Thymus (tissue), 11 donors: ENCODE results near the gene SERPINI1. TPM values are rescaled to one million over a fixed set of nuclear protein-coding genes. Genes with fewer than 3 reads are reported as not detected.

Experiments
- DNase-seq, 9 donors: peaks; one replicate each; pipeline ENCODE4 v3.0.0-alpha.2; 2013; ENCODE audit warnings: low spot score in 9 of 9, low read depth in 6 of 9, missing footprints in 1 of 9
- H3K27ac ChIP-seq, 2 donors: one replicate each; pipeline ENCODE4 v1.5.1; 2013; ENCODE audit warnings: control low read depth in 1 of 2, low read depth in 1 of 2, low read length in 1 of 2, mild to moderate bottlenecking in 1 of 2, moderate library complexity in 1 of 2
- H3K27me3 ChIP-seq, 2 donors: one replicate each; pipeline ENCODE4 v1.5.1; 2013; ENCODE audit warnings: low read length in 1 of 2; ENCODE audit not compliant: control insufficient read depth in 2 of 2, insufficient read depth in 1 of 2
- H3K36me3 ChIP-seq, 2 donors: one replicate each; pipeline ENCODE4 v1.5.1; 2013; ENCODE audit warnings: low read length in 1 of 2, mild to moderate bottlenecking in 1 of 2, moderate library complexity in 1 of 2; ENCODE audit not compliant: control insufficient read depth in 2 of 2, insufficient read depth in 2 of 2
- H3K4me1 ChIP-seq, 2 donors: one replicate each; pipeline ENCODE4 v1.5.1; 2013; ENCODE audit warnings: low read length in 2 of 2; ENCODE audit not compliant: control insufficient read depth in 2 of 2, insufficient read depth in 2 of 2
- H3K4me3 ChIP-seq, 2 donors: one replicate each; pipeline ENCODE4 v1.5.1; 2013; ENCODE audit warnings: low read length in 2 of 2, control low read depth in 1 of 2, mild to moderate bottlenecking in 1 of 2
- H3K9me3 ChIP-seq, 2 donors: one replicate each; pipeline ENCODE4 v1.5.1; 2013; ENCODE audit warnings: low read length in 1 of 2, mild to moderate bottlenecking in 1 of 2; ENCODE audit not compliant: control insufficient read depth in 2 of 2, insufficient read depth in 1 of 2
- WGBS: extraction: QIAGEN DNeasy Blood & Tissue Kit; methylation state at CpG from one replicate; pipeline ENCODE4 v1.1.7; 2013; 5-methylcytosine and 5-hydroxymethylcytosine counted together
- polyA plus RNA-seq: library from polyadenylated mRNA; stranded (reverse); fragments of 200-250 nt; gene quantifications from one replicate; pipeline ENCODE4 v1.2.3, GENCODE V29; 2013
- total RNA-seq: library from RNA; stranded (reverse); fragments of 120-200 nt; gene quantifications from one replicate; pipeline ENCODE4 v1.2.4, GENCODE V29; 2013
- donor health status: healthy.

SERPINI1 gene
- total and polyA plus RNA-seq, 2 donors = 8.5 to 11.7 TPM

DNA sequence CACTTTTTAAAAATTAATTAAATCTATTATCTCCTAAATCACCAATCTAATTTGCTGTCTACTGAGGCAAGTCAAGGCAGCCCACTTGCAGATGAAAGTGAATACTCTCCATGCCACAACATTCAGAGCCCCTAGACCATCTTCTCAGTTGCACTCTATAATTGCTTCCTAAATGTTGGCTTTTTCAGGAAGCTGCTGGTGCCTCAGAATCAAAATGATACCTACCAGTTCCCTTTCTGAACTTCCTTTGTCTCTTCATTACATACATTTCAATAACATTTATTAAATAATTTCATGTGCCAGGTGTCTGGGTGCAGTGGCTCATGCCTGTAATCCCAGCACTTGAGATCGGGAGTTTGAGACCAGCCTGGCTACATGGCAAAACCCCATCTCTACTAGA is 124.1 kb downstream of the SERPINI1 start:
- H3K9me3 ChIP-seq = peaks cover 0 to 3% of the 10 kb centered on the region in 2 donors
- H3K36me3 ChIP-seq = no peaks in the 10 kb centered on the region
- no peaks in the 10 kb centered on the region for H3K27me3 ChIP-seq
- WGBS = 92% methylated on average over 1 of the region's 1 CpG
- no peak overlapping the region for H3K4me3 ChIP-seq
- H3K27ac ChIP-seq = no peak overlapping the region
- no peaks in the 10 kb centered on the region for H3K4me1 ChIP-seq
- peak in 1 of 9 donors; percentile 13 for DNase-seq

GRCh38 chr3:167861649-167862048 is 126.1 kb downstream of the SERPINI1 start:
- Histone ChIP-seq H3K4me1 (no peaks in the 10 kb centered on the region), H3K27me3 (no peaks in the 10 kb centered on the region), H3K27ac (no peak overlapping the region), H3K4me3 (no peak overlapping the region), H3K9me3 (peaks cover 0 to 3% of the 10 kb centered on the region in 2 donors), H3K36me3 (no peaks in the 10 kb centered on the region)
- no peak for DNase-seq
- WGBS = 60% methylated on average over 3 of the region's 3 CpGs

DNA sequence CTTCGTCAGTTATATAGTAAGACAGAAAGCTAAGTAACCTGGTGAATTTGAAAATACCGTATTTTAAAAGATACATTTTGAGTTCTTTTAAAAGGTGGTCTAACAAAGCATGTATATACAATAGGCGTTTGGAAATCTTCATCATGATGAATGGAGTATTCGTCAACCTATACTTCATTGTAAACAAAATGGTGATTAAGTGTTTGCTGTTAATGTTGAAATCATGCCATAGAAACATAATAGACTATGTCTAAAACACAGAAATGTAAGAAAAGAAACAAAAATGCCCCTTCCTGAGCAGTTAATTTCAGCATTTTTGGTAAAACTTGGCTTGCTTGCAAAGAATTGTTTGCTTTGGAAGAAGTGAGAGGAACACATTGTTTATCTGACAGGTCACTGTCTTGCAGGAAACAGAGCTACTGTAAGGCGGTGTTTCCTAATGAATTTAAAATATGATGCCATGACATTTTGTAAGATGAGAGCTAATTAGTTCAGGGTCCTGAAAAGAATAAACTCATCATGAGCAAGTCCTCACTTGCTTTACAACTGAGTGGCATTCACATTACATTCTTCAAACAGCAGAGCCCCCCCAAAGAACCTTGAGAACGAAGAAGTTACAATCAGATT is 126.7 kb downstream of the SERPINI1 start:
- WGBS = 91% methylated on average over 6 of the region's 6 CpGs
- DNase-seq = no peak
- no peak overlapping the region for H3K4me3 ChIP-seq
- no peaks in the 10 kb centered on the region for H3K27me3 ChIP-seq
- H3K9me3 ChIP-seq = peaks cover 0 to 3% of the 10 kb centered on the region in 2 donors
- H3K4me1 ChIP-seq = no peaks in the 10 kb centered on the region
- no peaks in the 10 kb centered on the region for H3K36me3 ChIP-seq
- no peak overlapping the region for H3K27ac ChIP-seq

- Histone ChIP-seq H3K27ac (no peak overlapping the region), H3K27me3 (no peaks in the 10 kb centered on the region), H3K4me1 (no peaks in the 10 kb centered on the region), H3K9me3 (peaks cover 0 to 3% of the 10 kb centered on the region in 2 donors), H3K36me3 (no peaks in the 10 kb centered on the region), H3K4me3 (no peak overlapping the region)
- whole genome bisulfite sequencing = 75% methylated on average over 9 of the region's 9 CpGs
- DNase-seq = no peak
Observed at GRCh38 chr3:167863811-167864551, 128.5 kb downstream of the SERPINI1 start.

GRCh38 chr3:167864552-167864874 is 129.0 kb downstream of the SERPINI1 start:
- H3K27ac ChIP-seq = no peak overlapping the region
- H3K27me3 ChIP-seq = no peaks in the 10 kb centered on the region
- no peak for DNase-seq
- peaks cover 0 to 3% of the 10 kb centered on the region in 2 donors for H3K9me3 ChIP-seq
- WGBS = 92% methylated on average over 1 of the region's 1 CpG
- no peaks in the 10 kb centered on the region for H3K4me1 ChIP-seq
- no peaks in the 10 kb centered on the region for H3K36me3 ChIP-seq
- no peak overlapping the region for H3K4me3 ChIP-seq

GRCh38 chr3:167866331-167866730 is 130.8 kb downstream of the SERPINI1 start:
- WGBS = 95% methylated on average over 1 of the region's 1 CpG
- no peaks in the 10 kb centered on the region for H3K27me3 ChIP-seq
- H3K4me3 ChIP-seq = no peak overlapping the region
- H3K9me3 ChIP-seq = peaks cover 0 to 3% of the 10 kb centered on the region in 2 donors
- DNase-seq = no peak
- H3K36me3 ChIP-seq = no peaks in the 10 kb centered on the region
- no peaks in the 10 kb centered on the region for H3K4me1 ChIP-seq
- no peak overlapping the region for H3K27ac ChIP-seq

- Histone ChIP-seq H3K4me3 (no peak overlapping the region), H3K27ac (no peak overlapping the region), H3K27me3 (no peaks in the 10 kb centered on the region), H3K36me3 (no peaks in the 10 kb centered on the region), H3K4me1 (no peaks in the 10 kb centered on the region), H3K9me3 (peaks cover 0 to 3% of the 10 kb centered on the region in 2 donors)
- 91% methylated on average over 1 of the region's 1 CpG for WGBS
- no peak for DNase-seq
Observed at GRCh38 chr3:167867981-167868380, 132.5 kb downstream of the SERPINI1 start.

GRCh38 chr3:167870181-167870580 is 134.7 kb downstream of the SERPINI1 start:
- 94% methylated on average over 4 of the region's 4 CpGs for WGBS
- no peak for DNase-seq
- Histone ChIP-seq H3K36me3 (no peaks in the 10 kb centered on the region), H3K4me3 (no peak overlapping the region), H3K27ac (no peak overlapping the region), H3K4me1 (no peaks in the 10 kb centered on the region), H3K27me3 (no peaks in the 10 kb centered on the region), H3K9me3 (no peaks in the 10 kb centered on the region)

GRCh38 chr3:167870759-167871158 is 135.2 kb downstream of the SERPINI1 start:
- H3K4me3 ChIP-seq = no peak overlapping the region
- no peaks in the 10 kb centered on the region for H3K9me3 ChIP-seq
- no peaks in the 10 kb centered on the region for H3K36me3 ChIP-seq
- H3K27me3 ChIP-seq = no peaks in the 10 kb centered on the region
- 97% methylated on average over 4 of the region's 4 CpGs for WGBS
- no peaks in the 10 kb centered on the region for H3K4me1 ChIP-seq
- no peak overlapping the region for H3K27ac ChIP-seq
- no peak for DNase-seq
